GM18511 (cell line): ENCODE measurements around the gene BCR.
"Not testable (repeated sequence)": the region's sequence is repeated elsewhere in the genome, so short reads cannot be mapped to it uniquely, and the experiment has no call there.

ENCODE experiments used
- ATAC-seq: cut with Tn5 transposase; IDR thresholded peaks from one replicate; pipeline ENCODE4 v1.9.1; 2021; ENCODE audit warnings: mild to moderate bottlenecking, moderate library complexity; ENCODE audit not compliant: unreplicated experiment

BCR gene

GRCh38 chr22:23285734-23286133 is 105.4 kb downstream of the BCR start:
- ATAC-seq = no peak

DNA sequence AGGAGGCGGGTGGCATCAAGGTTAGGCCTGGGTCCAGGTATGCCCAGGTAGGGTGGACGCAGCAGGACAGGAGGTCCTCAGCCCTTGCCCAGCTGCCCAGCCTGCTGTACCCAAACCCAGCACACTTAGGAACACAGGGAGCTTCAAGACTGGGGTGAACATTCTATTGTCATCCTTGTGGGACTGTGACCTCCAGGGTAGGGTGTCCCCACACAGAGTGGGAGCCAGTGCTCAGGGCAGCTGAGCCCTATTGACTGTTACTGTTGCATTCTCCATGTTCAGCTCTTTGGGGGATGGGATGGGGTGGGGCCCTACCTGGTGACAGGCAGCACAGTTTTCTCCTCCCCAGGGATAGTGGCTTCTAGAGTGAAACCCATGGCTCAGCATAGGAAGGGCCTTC is 106.0 kb downstream of the BCR start:
- no peak for ATAC-seq

GRCh38 chr22:23287136-23288095 is 107.1 kb downstream of the BCR start:
- ATAC-seq = no peak

DNA sequence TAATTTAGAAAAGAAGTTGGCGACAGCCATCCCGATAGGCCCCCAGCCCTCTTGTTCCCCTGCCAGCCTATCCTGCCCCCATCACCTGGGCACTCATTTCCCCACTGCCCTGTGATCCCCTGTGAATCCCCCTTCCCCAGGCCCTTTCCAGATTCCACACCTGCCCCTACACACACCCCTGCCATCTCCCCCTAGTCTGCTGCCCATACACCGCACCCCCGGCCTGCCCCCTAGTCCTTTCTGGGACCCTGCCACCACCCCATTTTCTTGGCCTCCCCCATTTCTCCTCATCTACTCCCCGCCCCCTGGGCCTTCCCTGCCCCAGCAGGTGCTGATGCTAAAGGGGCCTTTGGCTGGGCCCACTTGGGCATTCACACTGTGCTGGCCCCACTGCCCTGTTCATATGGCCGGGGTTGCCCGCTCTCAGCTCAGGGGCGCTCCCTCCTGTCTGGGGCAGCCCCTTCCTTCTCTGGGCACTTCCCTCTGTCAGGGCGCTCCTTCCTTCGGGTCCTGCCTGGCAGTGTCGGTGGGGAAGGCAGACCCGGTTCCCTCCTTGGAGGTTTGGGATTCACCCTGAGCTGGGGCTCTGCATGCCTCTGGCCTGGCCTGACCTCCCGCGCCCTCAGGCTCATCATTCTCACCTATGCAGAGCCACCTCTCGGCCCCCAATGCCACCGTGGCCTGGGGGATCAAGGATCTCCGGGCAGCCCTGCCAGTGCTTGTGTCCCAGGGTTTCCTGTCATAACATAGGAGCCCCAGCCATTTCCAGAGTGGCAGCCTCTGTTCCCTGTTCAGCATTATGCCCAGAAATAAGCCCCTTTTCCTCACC is 108.2 kb downstream of the BCR start:
- ATAC-seq = no peak

GRCh38 chr22:23289130-23289503 is 108.8 kb downstream of the BCR start:
- no peak for ATAC-seq

DNA sequence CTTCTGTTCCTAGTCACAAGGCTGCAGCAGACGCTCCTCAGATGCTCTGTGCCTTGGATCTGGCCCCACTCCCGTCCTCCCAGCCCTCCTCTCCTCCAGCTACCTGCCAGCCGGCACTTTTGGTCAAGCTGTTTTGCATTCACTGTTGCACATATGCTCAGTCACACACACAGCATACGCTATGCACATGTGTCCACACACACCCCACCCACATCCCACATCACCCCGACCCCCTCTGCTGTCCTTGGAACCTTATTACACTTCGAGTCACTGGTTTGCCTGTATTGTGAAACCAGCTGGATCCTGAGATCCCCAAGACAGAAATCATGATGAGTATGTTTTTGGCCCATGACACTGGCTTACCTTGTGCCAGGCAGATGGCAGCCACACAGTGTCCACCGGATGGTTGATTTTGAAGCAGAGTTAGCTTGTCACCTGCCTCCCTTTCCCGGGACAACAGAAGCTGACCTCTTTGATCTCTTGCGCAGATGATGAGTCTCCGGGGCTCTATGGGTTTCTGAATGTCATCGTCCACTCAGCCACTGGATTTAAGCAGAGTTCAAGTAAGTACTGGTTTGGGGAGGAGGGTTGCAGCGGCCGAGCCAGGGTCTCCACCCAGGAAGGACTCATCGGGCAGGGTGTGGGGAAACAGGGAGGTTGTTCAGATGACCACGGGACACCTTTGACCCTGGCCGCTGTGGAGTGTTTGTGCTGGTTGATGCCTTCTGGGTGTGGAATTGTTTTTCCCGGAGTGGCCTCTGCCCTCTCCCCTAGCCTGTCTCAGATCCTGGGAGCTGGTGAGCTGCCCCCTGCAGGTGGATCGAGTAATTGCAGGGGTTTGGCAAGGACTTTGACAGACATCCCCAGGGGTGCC is 109.8 kb downstream of the BCR start:
- no peak for ATAC-seq

DNA sequence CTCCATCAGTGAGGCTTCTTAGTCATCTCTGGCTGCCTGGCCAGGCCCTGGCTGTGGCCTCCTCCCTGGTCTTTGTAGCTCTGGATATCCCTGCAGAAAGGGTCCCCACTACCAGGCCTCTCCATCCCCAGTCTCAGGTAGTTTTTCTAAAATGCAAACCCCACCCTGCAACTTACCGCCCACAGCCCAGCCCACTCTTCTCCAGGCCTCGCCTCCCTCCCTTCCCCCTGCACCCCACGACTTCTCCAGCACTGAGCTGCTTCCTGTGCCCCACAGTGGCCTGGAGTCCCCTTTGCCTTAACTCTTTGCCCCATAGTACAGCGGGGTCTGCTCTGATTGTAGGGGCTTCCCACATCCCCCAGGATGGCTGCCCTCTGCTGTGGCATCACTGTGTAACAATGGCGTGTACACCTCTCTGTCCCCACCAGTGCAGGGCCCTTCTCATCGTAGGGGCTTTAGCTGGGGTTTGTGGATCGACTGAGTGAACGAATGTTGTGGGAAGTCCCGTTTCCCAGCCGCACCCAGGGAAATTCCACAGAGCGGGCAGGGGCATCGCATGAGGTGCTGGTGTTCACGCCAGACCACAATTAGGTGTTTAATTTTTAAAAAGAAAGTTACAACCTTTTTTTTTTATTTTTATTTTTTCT is 111.6 kb downstream of the BCR start:
- no peak for ATAC-seq

DNA sequence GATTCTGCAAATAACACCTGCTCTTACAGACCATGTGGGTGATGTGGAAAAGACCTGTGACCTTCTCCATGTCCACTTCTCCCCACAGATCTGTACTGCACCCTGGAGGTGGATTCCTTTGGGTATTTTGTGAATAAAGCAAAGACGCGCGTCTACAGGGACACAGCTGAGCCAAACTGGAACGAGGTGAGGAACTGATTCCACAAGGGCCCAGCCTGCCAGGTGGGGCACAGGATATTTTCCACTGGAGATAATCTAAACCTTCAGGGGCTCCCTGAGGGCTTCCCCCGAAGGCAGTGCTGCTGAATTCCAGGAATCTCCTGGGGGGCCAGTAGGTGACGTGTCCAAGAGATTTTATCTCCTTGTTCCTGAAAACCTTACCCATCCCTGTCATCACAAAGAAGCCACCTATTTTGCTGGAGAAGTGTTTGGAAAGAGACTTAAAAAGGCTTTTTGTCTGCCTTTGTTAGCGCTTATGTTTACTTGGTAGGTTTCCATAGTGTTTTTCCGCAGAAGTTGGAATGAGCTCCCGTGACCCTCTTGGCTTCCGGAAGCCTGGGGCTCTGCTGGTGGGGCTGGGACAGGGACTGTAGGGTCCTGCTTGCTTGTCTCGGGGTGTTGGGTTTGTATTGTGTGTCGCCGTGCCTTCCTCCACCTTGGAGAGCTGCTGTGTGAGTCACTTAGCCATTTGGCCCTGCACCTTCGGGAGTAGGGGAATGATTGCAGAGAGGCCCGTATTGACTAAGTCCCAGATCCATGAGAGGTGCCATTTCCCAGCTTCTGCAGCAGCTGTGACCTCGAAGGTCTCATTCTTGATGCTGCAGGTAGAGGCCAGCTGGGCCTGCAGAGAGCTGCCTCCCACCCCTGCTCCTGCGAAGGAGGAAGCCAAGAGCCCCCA is 112.4 kb downstream of the BCR start:
- no peak for ATAC-seq

DNA sequence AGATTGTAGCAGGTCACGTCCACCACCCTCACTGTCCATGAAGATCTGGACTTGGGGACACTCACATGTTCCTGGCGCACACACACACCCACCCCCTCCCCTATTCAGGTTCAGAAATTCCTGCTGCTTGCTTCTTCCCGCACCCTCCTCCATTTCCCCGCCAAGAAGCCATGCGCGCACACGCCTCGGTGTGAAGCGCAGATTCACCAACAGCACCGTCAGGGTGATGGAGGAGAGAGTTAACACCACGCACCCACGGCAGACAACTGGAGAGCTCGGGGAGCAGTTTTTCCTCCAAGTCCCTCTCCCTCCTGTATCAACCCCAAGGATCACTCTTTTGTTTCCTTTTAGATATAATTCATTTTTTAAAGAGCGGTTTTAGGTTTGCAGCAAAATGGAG is 113.4 kb downstream of the BCR start:
- no peak for ATAC-seq

- no peak for ATAC-seq
Observed at GRCh38 chr22:23294221-23294620, 113.9 kb downstream of the BCR start.

- ATAC-seq = no peak
Observed at GRCh38 chr22:23300476-23300875, 120.2 kb downstream of the BCR start.

GRCh38 chr22:23301591-23301990 is 121.3 kb downstream of the BCR start:
- no peak for ATAC-seq

- ATAC-seq = no peak
Observed at GRCh38 chr22:23302171-23303002, 122.1 kb downstream of the BCR start.

- ATAC-seq = no peak
Observed at GRCh38 chr22:23305321-23305910, 125.1 kb downstream of the BCR start.

- no peak for ATAC-seq
Observed at GRCh38 chr22:23305922-23306374, 125.6 kb downstream of the BCR start.

- ATAC-seq = no peak
Observed at GRCh38 chr22:23306438-23306921, 126.2 kb downstream of the BCR start.

DNA sequence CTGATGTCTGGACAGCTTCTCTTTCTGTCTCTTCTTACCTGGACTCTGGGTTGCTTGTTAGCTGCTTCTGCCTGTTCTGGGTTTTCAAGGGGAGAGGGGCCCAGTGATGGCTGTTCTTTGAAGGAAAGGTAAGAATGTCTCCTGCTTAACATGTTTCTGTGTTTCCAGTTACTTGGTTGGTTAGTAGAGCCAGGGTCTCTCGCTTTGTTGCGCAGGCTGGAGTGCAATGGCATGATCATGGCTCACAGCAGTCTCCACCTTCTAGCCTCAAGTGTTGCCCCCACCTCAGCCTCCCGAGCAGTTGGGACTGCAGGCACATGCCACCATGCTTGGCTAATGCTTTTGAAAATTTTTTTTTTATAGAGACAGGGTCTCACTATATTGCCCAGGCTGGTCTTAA is 126.6 kb downstream of the BCR start:
- ATAC-seq = no peak

DNA sequence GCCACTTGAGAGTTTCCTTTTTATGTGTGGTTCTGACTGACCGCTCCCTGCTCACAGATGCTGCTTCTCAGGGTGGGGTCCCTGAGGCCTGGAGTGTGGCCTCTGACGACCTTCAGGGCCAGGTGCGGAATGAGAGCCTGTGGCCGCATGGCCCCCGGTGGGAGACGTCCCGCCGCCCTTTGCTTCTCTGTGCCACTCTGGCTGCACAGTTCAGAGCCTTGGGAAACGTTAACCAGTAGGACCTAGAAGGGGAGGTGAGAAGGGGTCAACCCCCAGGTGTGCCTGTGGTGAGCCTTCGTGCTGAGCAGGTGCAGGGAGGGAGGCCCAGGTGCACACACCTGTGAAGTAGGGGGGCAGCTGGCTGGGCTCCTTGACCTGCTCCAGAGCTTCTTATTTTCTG is 127.2 kb downstream of the BCR start:
- ATAC-seq = not testable (repeated sequence)
